ENCODE data around the gene DIO3. TPM values are rescaled to one million over a fixed set of nuclear protein-coding genes. Genes with fewer than 3 reads are reported as not detected.

DIO3 gene
- total and polyA plus RNA-seq, 2 of the 13 experiments (the other 11 are each of a cell fraction or from before 2014, with no cell fraction given), result not detected

- TF ChIP-seq, protein P1, sequence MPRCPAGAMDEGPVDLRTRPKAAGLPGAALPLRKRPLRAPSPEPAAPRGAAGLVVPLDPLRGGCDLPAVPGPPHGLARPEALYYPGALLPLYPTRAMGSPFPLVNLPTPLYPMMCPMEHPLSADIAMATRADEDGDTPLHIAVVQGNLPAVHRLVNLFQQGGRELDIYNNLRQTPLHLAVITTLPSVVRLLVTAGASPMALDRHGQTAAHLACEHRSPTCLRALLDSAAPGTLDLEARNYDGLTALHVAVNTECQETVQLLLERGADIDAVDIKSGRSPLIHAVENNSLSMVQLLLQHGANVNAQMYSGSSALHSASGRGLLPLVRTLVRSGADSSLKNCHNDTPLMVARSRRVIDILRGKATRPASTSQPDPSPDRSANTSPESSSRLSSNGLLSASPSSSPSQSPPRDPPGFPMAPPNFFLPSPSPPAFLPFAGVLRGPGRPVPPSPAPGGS (CRISPR knock-in tag; IDR thresholded peaks at IDR 0.05), result no peak
- TF ChIP-seq ZNF160 (CRISPR knock-in tag; IDR thresholded peaks at IDR 0.05) (no peak), MZF1 (CRISPR knock-in tag; IDR thresholded peaks at IDR 0.05; ENCODE audit: borderline replicate concordance) (no peak), GTF2F1 (IDR thresholded peaks at IDR 0.05; ENCODE audit: low read length) (no peak), EEA1 (CRISPR knock-in tag; IDR thresholded peaks at IDR 0.05; ENCODE audit: borderline replicate concordance) (no peak), FUBP1 (CRISPR knock-in tag; IDR thresholded peaks at IDR 0.05; ENCODE audit: borderline replicate concordance) (no peak)
- TF ChIP-seq, protein P2, sequence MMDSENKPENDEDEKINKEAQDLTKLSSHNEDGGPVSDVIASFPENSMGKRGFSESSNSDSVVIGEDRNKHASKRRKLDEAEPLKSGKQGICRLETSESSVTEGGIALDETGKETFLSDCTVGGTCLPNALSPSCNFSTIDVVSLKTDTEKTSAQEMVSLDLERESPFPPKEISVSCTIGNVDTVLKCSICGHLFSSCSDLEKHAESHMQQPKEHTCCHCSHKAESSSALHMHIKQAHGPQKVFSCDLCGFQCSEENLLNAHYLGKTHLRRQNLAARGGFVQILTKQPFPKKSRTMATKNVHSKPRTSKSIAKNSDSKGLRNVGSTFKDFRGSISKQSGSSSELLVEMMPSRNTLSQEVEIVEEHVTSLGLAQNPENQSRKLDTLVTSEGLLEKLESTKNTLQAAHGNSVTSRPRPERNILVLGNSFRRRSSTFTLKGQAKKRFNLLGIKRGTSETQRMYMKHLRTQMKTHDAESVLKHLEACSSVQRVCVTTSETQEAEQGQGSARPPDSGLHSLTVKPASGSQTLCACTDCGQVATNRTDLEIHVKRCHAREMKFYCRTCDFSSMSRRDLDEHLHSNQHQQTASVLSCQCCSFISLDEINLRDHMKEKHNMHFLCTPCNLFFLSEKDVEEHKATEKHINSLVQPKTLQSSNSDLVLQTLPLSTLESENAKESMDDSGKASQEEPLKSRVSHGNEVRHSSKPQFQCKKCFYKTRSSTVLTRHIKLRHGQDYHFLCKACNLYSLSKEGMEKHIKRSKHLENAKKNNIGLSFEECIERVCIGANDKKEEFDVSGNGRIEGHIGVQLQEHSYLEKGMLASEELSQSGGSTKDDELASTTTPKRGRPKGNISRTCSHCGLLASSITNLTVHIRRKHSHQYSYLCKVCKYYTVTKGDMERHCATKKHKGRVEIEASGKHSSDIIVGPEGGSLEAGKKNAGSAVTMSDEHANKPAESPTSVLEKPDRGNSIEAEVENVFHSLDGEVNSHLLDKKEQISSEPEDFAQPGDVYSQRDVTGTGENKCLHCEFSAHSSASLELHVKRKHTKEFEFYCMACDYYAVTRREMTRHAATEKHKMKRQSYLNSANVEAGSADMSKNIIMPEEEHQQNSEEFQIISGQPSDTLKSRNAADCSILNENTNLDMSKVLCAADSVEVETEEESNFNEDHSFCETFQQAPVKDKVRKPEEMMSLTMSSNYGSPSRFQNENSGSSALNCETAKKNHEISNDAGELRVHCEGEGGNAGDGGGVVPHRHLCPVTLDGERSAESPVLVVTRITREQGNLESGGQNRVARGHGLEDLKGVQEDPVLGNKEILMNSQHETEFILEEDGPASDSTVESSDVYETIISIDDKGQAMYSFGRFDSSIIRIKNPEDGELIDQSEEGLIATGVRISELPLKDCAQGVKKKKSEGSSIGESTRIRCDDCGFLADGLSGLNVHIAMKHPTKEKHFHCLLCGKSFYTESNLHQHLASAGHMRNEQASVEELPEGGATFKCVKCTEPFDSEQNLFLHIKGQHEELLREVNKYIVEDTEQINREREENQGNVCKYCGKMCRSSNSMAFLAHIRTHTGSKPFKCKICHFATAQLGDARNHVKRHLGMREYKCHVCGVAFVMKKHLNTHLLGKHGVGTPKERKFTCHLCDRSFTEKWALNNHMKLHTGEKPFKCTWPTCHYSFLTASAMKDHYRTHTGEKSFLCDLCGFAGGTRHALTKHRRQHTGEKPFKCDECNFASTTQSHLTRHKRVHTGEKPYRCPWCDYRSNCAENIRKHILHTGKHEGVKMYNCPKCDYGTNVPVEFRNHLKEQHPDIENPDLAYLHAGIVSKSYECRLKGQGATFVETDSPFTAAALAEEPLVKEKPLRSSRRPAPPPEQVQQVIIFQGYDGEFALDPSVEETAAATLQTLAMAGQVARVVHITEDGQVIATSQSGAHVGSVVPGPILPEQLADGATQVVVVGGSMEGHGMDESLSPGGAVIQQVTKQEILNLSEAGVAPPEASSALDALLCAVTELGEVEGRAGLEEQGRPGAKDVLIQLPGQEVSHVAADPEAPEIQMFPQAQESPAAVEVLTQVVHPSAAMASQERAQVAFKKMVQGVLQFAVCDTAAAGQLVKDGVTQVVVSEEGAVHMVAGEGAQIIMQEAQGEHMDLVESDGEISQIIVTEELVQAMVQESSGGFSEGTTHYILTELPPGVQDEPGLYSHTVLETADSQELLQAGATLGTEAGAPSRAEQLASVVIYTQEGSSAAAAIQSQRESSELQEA (CRISPR knock-in tag; IDR thresholded peaks at IDR 0.05; ENCODE audit: not compliant biosample characterization), result no peak
These were observed 6.0 kb downstream of the DIO3 start (continued) for GRCh38 chr14:101567252-101567651.
